GM21515 (cell line): ENCODE measurements around the gene CNTN2.

ENCODE experiments used
- ATAC-seq: cut with Tn5 transposase; IDR thresholded peaks from one replicate; pipeline ENCODE4 v1.9.1; 2021; ENCODE audit not compliant: unreplicated experiment

CNTN2 gene

GRCh38 chr1:205054013-205054412, 11.0 kb downstream of the CNTN2 start:
- ATAC-seq = no peak

GRCh38 chr1:205056188-205056611, 13.2 kb downstream of the CNTN2 start:
- no peak for ATAC-seq

GRCh38 chr1:205056956-205057568, 14.1 kb downstream of the CNTN2 start:
- ATAC-seq = no peak

GRCh38 chr1:205057808-205058575, 15.0 kb downstream of the CNTN2 start:
- ATAC-seq = no peak

- no peak for ATAC-seq
These were observed 15.8 kb downstream of the CNTN2 start for GRCh38 chr1:205058853-205059252.

- ATAC-seq = no peak
These were observed 16.6 kb downstream of the CNTN2 start for GRCh38 chr1:205059660-205060059.

GRCh38 chr1:205060746-205061145, 17.7 kb downstream of the CNTN2 start:
- no peak for ATAC-seq

- ATAC-seq = no peak
These were observed 18.2 kb downstream of the CNTN2 start for GRCh38 chr1:205061227-205061626.

GRCh38 chr1:205061665-205062069, 18.7 kb downstream of the CNTN2 start:
- no peak for ATAC-seq

- ATAC-seq = no peak
These were observed 19.3 kb downstream of the CNTN2 start for GRCh38 chr1:205062319-205062718.

- ATAC-seq = no peak
These were observed 19.9 kb downstream of the CNTN2 start for GRCh38 chr1:205062895-205063294.

GRCh38 chr1:205064301-205064700, 21.3 kb downstream of the CNTN2 start:
- ATAC-seq = no peak

GRCh38 chr1:205064741-205065316, 21.8 kb downstream of the CNTN2 start:
- no peak for ATAC-seq

- no peak for ATAC-seq
These were observed 22.7 kb downstream of the CNTN2 start for GRCh38 chr1:205065666-205066065.

GRCh38 chr1:205066141-205066818, 23.3 kb downstream of the CNTN2 start:
- ATAC-seq = no peak

- ATAC-seq = no peak
These were observed 24.0 kb downstream of the CNTN2 start for GRCh38 chr1:205067031-205067430.

- ATAC-seq = no peak
These were observed 25.0 kb downstream of the CNTN2 start for GRCh38 chr1:205068001-205068400.

- ATAC-seq = no peak
These were observed 25.5 kb downstream of the CNTN2 start for GRCh38 chr1:205068457-205069040.

GRCh38 chr1:205069371-205070125, 26.5 kb downstream of the CNTN2 start:
- no peak for ATAC-seq

GRCh38 chr1:205071028-205071409, 28.0 kb downstream of the CNTN2 start:
- no peak for ATAC-seq

- no peak for ATAC-seq
These were observed 28.8 kb downstream of the CNTN2 start for GRCh38 chr1:205071801-205072200.
